Lower leg skin (tissue), 3 donors: ENCODE measurements around the gene ABCG1.

ENCODE experiments used
- POLR2A ChIP-seq, 2 donors: fragments of 450-650 bp; IDR thresholded peaks; one replicate each; pipeline ENCODE4 v1.6.1; 2016 to 2017; ENCODE audit warnings: antibody characterized with exemption in 2 of 2, mild to moderate bottlenecking in 1 of 2, moderate library complexity in 1 of 2
- TF ChIP-seq, protein P1 (sequence below), 3 donors: fragments of 450-650 bp; IDR thresholded peaks; one replicate each; pipeline ENCODE4 v1.5.1; 2016; ENCODE audit warnings: antibody characterized with exemption in 3 of 3, mild to moderate bottlenecking in 3 of 3, moderate library complexity in 2 of 3

DNA sequence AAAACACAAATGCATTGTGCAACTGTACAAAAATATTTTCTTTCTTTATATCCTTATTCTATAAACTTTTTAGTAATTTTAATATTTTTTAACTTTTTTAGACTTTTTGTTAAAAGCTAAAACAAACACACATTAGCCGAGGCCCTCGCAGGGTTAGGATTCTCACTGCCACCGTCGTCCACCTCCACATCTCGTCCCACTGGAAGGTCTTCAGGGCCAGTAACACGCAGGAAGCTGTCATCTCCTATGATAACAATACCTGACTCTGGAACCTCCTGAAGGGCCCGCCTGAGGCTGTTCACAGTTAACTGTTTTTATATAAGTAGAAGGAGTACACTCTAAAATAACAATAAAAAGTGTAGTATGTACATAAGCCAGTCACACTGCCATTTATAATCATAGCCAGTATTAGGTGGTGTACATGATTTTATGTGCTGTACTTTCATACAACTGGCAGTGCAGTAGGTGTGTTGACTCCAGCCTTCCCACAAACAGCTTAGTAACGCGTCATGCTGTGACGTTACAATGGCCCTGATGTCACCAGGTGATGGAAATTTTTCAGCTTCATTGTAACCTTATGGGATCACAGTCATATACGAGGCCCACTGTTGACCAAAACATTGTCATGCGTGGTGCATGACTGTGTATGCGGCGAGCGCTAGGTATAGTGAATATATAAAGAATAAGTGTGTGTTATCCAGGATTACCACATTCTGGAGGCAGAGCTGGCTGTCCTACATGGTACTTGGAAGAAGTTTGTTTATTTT lies 123.0 kb downstream of the ABCG1 start:
- TF ChIP-seq, protein P1, sequence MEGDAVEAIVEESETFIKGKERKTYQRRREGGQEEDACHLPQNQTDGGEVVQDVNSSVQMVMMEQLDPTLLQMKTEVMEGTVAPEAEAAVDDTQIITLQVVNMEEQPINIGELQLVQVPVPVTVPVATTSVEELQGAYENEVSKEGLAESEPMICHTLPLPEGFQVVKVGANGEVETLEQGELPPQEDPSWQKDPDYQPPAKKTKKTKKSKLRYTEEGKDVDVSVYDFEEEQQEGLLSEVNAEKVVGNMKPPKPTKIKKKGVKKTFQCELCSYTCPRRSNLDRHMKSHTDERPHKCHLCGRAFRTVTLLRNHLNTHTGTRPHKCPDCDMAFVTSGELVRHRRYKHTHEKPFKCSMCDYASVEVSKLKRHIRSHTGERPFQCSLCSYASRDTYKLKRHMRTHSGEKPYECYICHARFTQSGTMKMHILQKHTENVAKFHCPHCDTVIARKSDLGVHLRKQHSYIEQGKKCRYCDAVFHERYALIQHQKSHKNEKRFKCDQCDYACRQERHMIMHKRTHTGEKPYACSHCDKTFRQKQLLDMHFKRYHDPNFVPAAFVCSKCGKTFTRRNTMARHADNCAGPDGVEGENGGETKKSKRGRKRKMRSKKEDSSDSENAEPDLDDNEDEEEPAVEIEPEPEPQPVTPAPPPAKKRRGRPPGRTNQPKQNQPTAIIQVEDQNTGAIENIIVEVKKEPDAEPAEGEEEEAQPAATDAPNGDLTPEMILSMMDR (IDR thresholded peaks at IDR 0.05): no peak
- TF ChIP-seq POLR2A (IDR thresholded peaks at IDR 0.05): no peak
